Naive thymus-derived CD4-positive, alpha-beta T cell (primary cell): ENCODE measurements around the gene PDSS2. TPM values are rescaled to one million over a fixed set of nuclear protein-coding genes. Genes with fewer than 3 reads are reported as not detected.

Source experiments
- ATAC-seq: fragments of 150-1000 bp; cut with Tn5 transposase; 2 replicates; pipeline ENCODE4 v1.10.0; 2021; ENCODE audit warnings: mild to moderate bottlenecking, moderate library complexity
- CTCF ChIA-PET: fragments of 350-600 bp; sonication (Branson Sonifier 250); formaldehyde crosslinking; loops from one replicate; lab custom pipeline; 2021; ENCODE audit warnings: antibody characterized with exemption; lab: Charles Lee
- POLR2A ChIA-PET: fragments of 350-600 bp; sonication (Branson Sonifier 250); formaldehyde crosslinking; loops from one replicate; lab custom pipeline; 2021; ENCODE audit warnings: antibody characterized with exemption, inconsistent platforms; lab: Charles Lee
- DNase-seq, 9 donors: peaks; one replicate each; pipeline versions ENCODE4 v3.0.0 to v3.0.0-alpha.2; 2020 to 2022; ENCODE audit warnings: mixed read lengths in 1 of 9
- H3K27ac ChIP-seq: one replicate; pipeline ENCODE4 v1.7.0; 2013; ENCODE audit warnings: mild to moderate bottlenecking, low read depth, low read length, moderate library complexity
- H3K27me3 ChIP-seq, 2 donors: one replicate each; pipeline ENCODE4 v1.7.0; 2013; ENCODE audit warnings: low read length in 2 of 2, mild to moderate bottlenecking in 2 of 2, moderate library complexity in 2 of 2; ENCODE audit not compliant: control insufficient read depth in 2 of 2, insufficient read depth in 2 of 2
- H3K36me3 ChIP-seq, 3 experiments: 1 replicate in 2 of 3; 2 replicates in 1 of 3; pipeline ENCODE4 v1.7.0; 2013; ENCODE audit warnings: low read length in 3 of 3, mild to moderate bottlenecking in 3 of 3, moderate library complexity in 1 of 3; ENCODE audit not compliant: insufficient read depth in 3 of 3, control insufficient read depth in 2 of 3
- H3K4me1 ChIP-seq, 2 donors: one replicate each; pipeline ENCODE4 v1.7.0; 2013; ENCODE audit warnings: low read length in 2 of 2, mild to moderate bottlenecking in 2 of 2, moderate library complexity in 1 of 2; ENCODE audit not compliant: control insufficient read depth in 2 of 2, insufficient read depth in 2 of 2
- H3K4me3 ChIP-seq: 2 replicates; pipeline ENCODE4 v1.7.0; 2013; ENCODE audit warnings: mild to moderate bottlenecking, low read length
- H3K9me3 ChIP-seq, 3 experiments: 1 replicate in 2 of 3; 2 replicates in 1 of 3; pipeline ENCODE4 v1.7.0; 2013; ENCODE audit warnings: low read length in 3 of 3; ENCODE audit not compliant: control insufficient read depth in 2 of 3
- H3K27ac Mint-ChIP-seq, 9 donors: one replicate each; pipeline ENCODE4 v1.8.0; 2020 to 2022; ENCODE audit warnings: mixed read lengths in 9 of 9, mild to moderate bottlenecking in 8 of 9, moderate library complexity in 5 of 9, inconsistent platforms in 2 of 9
- H3K27me3 Mint-ChIP-seq, 5 donors: one replicate each; pipeline ENCODE4 v1.8.0; 2021 to 2022; ENCODE audit warnings: mixed read lengths in 5 of 5, mild to moderate bottlenecking in 1 of 5
- H3K36me3 Mint-ChIP-seq, 5 donors: one replicate each; pipeline ENCODE4 v1.8.0; 2020 to 2022; ENCODE audit warnings: mixed read lengths in 5 of 5, mild to moderate bottlenecking in 3 of 5, inconsistent platforms in 1 of 5
- H3K4me1 Mint-ChIP-seq, 7 donors: one replicate each; pipeline ENCODE4 v1.8.0; 2020 to 2022; ENCODE audit warnings: mixed read lengths in 7 of 7, mild to moderate bottlenecking in 3 of 7, inconsistent platforms in 1 of 7
- H3K4me3 Mint-ChIP-seq, 10 donors: one replicate each; pipeline ENCODE4 v1.8.0; 2020 to 2022; ENCODE audit warnings: mild to moderate bottlenecking in 10 of 10, mixed read lengths in 10 of 10, moderate library complexity in 6 of 10, inconsistent platforms in 2 of 10
- H3K9me3 Mint-ChIP-seq, 11 donors: one replicate each; pipeline ENCODE4 v1.8.0; 2020 to 2022; ENCODE audit warnings: mixed read lengths in 11 of 11, mild to moderate bottlenecking in 4 of 11, inconsistent platforms in 1 of 11, moderate library complexity in 1 of 11
- intact Hi-C, 2 donors: fragments of 100-400 bp; cut with micrococcal nuclease; formaldehyde crosslinking; loops; one replicate each; pipeline ENCODE4 v1.15.1; 2023
- polyA plus RNA-seq, 2 donors: library from polyadenylated mRNA; unstranded; fragments of 300-500 nt; fragmentation: Illumina TruSeq; gene quantifications; one replicate each; pipeline ENCODE4 v1.2.3, GENCODE V29; 2021
- total RNA-seq, 6 experiments: library from RNA in 5 of 6; stranded (reverse) in 5 of 6; gene quantifications; 1 replicate in 5 of 6; 2 replicates in 1 of 6; pipeline ENCODE4 v1.2.3 and lab custom pipeline; 2021 to 2026

Gene PDSS2
- total and polyA plus RNA-seq, 7 experiments from 2014 or later: 12.0 to 16.6 (median 12.4) TPM

GRCh38 chr6:107105511-107106116, 353.8 kb downstream of the PDSS2 start:
- POLR2A ChIA-PET: interaction anchor here (0.7 kb wide), 1 partner anchor 10 kb away, joined by 4 read pairs; no protein-coding TSS in a partner anchor
- H3K4me3 Mint-ChIP-seq: no peak overlapping the region
- Histone ChIP-seq H3K9me3 (no peaks in the 10 kb centered on the region), H3K4me3 (no peak overlapping the region), H3K27me3 (no peaks in the 10 kb centered on the region), H3K4me1 (no peaks in the 10 kb centered on the region), H3K36me3 (no peaks in the 10 kb centered on the region), H3K27ac (no peak overlapping the region)
- CTCF ChIA-PET: no interaction called here
- no peaks in the 10 kb centered on the region for H3K9me3 Mint-ChIP-seq
- no peaks in the 10 kb centered on the region for H3K36me3 Mint-ChIP-seq
- DNase-seq (no peak), ATAC-seq (no peak)
- no peak overlapping the region for H3K27ac Mint-ChIP-seq
- no peaks in the 10 kb centered on the region for H3K4me1 Mint-ChIP-seq
- intact Hi-C loops: no loop called here
- H3K27me3 Mint-ChIP-seq: no peaks in the 10 kb centered on the region

GRCh38 chr6:107103082-107103481, 356.3 kb downstream of the PDSS2 start:
- POLR2A ChIA-PET: no interaction called here
- DNase-seq: no peak
- Histone ChIP-seq H3K27me3 (no peaks in the 10 kb centered on the region), H3K4me3 (no peak overlapping the region), H3K9me3 (no peaks in the 10 kb centered on the region), H3K27ac (no peak overlapping the region), H3K36me3 (no peaks in the 10 kb centered on the region), H3K4me1 (no peaks in the 10 kb centered on the region)
- Mint-ChIP-seq H3K4me1 (peaks cover 0 to 3% (median 0%) of the 10 kb centered on the region in 7 donors), H3K27me3 (no peaks in the 10 kb centered on the region), H3K9me3 (no peaks in the 10 kb centered on the region), H3K27ac (no peak overlapping the region), H3K4me3 (no peak overlapping the region), H3K36me3 (no peaks in the 10 kb centered on the region)
- intact Hi-C loops: no loop called here
- CTCF ChIA-PET: no interaction called here
- no peak for ATAC-seq

Other genes starting within 250 kb of the PDSS2 start
- gene SOBP, start 30.6 kb upstream of the PDSS2 start, total RNA-seq: under 1 TPM in 2 of 5 experiments, not detected in 3; 0.08 to 0.15 TPM
- not detected for gene SOBP, start 30.6 kb upstream of the PDSS2 start, polyA plus RNA-seq